Measurements from ENCODE around the gene ARSB.
"Not testable (repeated sequence)": the region's sequence is repeated elsewhere in the genome, so short reads cannot be mapped to it uniquely, and the experiment has no call there.

ARSB gene

DNA sequence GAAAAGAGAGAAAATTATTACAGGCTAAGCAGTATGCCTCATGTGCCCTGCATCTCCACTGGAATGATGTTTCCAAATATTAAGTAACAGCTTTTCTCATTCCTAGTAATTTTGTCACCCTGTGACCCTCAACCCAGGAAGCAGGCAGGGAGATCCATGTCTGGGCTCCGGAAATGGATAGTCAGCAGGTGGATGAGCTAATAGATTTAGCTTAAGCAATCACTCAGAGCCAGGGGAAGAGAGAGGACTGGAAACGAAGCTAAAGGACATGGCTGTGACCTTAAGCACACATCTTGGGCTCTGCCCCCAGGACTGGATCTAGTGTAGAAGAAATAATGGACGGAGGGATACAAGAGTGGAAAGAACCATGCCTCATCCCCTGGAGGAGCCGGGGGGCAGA, 89.5 kb downstream of the ARSB start:
- no peak for DNase-seq

DNA sequence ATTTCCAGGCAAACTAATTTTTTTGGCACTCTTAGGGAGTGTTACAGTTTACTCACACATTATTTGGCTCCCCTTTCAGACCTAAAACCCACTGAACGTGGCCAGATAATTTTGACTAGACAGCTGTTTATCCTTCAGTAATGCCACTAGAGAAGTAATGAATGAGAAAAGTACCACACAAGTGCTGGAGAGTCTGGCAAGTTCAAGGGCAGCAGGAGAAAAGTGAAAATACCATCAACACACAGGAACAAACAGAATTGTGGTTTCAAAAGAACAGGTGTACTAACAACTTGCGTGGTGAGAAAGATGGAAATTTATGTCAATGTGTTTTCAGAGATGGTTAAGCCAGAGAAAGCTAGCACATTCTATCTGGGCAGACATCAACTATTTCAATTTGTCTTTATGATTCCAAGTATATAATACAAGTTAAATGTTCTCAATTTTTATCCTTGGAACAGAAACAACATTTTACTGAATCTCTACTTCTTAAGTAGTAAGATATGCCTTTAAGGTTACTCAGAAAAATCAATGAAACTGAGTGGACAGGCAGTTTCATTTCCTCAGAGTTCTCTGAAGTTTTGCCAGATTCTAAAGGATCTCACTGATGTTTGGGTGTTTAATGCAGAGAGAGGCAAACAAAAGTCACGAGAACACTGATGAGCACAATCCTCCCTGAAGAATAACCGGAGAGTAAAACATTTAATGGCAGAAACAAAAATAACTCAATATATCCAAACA, 91.0 kb downstream of the ARSB start:
- no peak for DNase-seq

DNA sequence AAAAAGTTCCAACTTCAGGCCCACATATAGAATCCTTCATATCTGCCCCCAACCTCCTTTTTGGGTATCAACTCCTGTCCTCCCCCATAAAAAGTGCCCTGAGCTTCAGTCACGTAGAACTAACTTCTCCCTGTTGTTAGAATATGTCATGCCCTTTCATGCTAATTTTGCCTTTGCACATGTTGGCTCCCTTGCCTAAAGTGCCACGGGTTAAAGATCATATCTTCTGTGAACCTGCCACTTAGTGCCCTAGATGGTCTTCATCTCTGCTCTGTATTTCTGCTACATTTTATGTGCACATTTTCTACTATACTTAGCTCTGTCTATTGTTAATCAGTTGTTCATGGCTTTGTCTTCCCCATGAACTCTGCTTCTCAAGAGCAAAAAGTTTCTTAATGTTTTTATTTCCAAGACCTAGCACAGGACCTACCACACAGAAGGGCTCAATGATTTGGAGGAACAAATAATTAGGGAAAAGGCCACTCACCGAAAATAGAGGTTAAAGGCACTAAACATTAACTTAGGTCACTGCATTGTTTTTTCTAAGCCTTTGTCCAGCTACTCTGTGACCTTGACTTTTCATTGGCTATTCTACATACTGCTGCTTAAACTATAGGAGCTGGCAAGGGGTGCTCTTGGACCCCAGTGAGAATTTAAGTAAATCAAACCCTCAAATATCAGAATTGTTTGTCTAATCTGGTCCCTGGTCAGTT, 94.3 kb downstream of the ARSB start:
- DNase-seq: no peak

DNA sequence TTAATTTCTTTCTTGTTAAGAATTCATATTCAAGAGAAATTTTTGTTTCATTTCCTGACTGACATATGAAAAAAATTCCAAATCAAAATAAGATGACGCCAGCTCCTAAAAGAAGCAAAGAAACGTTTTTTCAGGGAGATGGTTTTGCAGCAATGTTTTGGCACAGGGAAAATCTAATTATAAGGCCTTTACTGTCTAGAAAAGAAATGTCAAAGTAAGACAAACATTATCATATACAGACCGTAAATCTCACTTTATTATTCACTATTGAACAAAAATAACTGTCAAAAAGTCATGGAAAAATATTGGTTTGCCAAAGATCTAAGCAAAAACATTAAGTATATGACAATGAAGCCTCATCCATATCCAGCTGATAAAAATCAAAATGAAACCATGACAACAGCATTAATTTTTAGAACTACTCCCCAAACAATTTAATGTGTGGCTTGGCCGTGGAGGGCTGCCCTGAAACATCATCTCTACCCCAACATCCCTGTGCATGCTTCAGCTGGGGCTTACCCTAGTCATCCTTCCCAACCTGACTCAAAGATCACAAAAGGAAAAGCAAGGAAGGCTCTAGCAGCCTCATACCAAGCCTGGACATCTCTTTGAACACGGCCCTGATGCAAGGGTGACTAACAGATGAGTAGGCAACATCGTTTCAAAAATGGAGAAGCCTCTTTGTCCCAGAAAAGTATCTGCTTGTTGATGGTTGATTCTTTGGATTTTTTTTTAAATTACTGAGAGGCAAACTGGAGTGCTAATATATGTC, 95.6 kb downstream of the ARSB start:
- no peak for DNase-seq

GRCh38 chr5:78888580-78889368, 96.3 kb downstream of the ARSB start:
- no peak for DNase-seq

GRCh38 chr5:78887384-78888118, 97.6 kb downstream of the ARSB start:
- DNase-seq: no peak

GRCh38 chr5:78886341-78887230, 98.5 kb downstream of the ARSB start:
- no peak for DNase-seq

GRCh38 chr5:78881884-78882283, 103.2 kb downstream of the ARSB start:
- DNase-seq: no peak

DNA sequence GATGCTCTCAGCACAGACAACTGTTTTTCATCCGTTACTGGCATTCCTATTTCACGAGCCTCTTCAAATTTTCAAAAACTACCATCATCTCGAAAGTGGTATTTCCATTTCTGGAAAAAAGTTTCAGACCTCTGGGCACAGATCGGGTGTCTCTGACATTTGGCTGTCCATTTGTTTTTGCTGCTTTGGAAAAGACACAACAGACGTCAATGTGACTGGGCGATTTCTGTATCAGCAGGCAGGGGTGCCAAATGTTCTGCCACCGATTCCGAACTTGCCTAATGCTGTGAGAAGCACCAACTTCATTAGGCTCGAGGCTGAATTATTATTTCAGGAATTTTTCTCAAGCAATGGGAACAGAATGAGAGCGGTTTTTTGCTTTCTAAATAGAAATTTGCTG, 105.6 kb downstream of the ARSB start:
- DNase-seq: no peak

DNA sequence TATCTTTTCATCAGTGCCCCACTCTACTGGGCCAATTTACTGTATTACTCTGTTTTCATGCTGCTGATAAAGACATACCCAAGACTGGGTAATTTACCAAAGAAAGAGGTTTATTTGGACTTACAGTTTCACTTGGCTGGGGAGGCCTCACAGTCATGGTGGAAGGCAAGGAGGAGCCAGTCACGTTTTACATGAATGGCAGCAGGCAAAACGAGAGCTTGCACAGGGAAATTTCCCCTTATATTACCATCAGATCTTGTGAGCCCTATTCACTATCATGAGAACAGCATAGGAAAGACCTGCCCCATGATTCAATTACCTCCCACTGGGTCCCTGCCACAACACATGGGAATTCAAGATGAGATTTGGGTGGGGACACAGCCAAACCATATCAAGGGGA, 119.0 kb downstream of the ARSB start:
- not testable (repeated sequence) for DNase-seq

DNA sequence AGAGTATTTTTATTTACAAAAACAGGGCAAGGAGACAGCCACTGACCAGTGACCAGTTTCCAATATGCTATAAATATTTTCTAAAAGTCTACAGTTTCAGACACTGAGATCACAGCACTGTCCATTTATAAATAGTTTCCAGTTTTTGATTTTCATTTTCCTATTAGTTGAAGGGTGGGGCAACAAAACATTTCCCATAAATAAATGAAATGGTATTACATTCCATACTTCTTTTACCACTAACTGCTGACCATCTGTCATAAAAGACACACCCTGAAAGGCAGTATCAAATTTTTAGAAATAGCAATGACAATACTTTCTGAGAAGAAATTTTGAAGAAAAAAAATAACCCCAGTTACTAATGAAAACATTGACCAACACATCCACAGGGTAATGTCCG, 126.7 kb downstream of the ARSB start:
- no peak for DNase-seq

- DNase-seq: no peak
Observed at GRCh38 chr5:78855026-78855425, 130.1 kb downstream of the ARSB start.

DNA sequence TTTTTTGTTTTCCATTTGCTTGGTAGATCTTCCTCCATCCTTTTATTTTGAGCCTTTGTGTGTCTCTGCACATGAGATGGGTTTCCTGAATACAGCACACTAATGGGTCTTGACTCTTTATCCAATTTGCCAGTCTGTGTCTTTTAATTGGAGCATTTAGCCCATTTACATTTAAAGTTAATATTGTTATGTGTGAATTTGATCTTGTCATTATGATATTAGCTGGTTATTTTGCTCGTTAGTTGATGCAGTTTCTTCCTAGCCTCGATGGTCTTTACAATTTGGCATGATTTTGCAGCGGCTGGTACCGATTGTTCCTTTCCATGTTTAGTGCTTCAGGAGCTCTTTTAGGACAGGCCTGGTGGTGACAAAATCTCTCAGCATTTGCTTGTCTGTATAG, 133.2 kb downstream of the ARSB start:
- not testable (repeated sequence) for DNase-seq

DNA sequence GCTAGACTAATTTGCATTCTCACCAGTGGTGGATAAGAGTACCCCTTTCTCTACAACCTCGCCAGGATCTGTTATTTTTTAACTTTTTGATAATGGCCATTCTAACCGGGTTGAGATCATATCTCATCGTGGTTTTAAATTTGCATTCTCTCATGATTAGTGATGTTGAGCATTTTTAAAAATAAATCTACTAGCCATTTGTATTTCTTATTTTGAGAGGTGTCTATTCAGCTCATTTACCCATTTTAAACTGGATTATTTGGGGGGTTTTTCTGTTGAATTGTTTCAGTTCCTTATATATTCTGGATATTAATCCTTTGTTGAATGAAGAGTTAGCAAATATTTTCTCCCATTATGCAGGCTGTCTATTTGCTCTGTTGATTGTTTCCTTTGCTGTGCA, 139.6 kb downstream of the ARSB start:
- DNase-seq: no peak

DNA sequence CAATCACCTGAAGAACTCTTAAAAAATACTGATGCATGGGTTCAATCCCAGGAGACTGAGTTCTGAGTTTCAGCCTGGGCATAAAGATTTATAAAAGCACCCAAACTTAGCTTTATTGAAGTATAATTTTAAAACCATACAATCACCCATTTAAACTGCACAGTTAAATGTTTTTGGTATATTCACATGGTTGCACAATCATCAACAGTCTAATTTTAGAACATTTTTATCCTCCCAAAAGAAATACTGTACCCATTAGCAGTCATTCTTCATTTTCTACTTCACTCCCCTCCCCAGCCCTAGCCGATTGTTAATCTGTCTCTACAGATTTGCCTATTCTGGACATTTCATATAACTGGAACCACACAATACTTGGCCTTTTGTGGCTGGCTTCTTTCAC, 141.7 kb downstream of the ARSB start:
- DNase-seq: no peak

GRCh38 chr5:78841767-78842166, 143.3 kb downstream of the ARSB start:
- no peak for DNase-seq

- DNase-seq: no peak
Observed at GRCh38 chr5:78838753-78839152, 146.4 kb downstream of the ARSB start.

DNA sequence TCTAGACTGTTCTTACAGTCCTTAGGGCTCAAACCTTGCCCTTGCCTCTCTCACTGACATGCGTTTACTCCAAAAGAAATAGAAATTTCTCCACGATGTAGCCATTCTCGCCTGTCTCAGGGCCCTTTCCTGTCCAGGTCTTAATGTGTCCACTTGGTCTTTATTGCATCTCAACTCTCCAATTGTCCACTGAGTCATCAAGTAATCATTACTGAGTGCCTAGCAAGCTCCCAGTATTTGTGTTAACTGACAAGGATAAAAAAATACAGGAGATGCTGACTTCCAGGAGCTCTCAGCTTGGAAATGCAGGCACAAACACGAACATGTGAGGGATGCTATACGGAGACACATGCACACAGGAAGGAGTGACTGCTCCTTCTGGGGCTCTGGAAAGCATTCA, 147.3 kb downstream of the ARSB start:
- DNase-seq: no peak

GRCh38 chr5:78835176-78835575, 149.9 kb downstream of the ARSB start:
- no peak for DNase-seq

DNA sequence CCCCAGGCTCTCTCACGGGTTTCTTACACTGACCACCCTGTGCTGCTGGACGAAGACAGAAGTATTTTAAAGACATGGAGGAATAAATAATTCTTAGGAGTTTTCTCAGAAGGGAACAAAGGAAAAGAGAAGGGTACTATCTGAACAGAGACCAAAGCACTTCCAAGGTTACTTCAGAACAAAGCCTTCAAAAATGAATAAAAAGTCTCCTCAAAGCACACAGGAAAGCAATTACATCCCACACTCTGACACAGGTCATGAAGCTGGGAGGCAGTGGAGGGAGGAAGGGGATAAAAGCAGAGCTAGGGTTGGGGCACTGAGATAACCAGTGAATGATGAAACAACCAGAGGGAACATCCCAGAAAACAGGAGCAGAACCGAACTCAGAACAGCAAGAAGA, 151.8 kb downstream of the ARSB start:
- no peak for DNase-seq

GRCh38 chr5:78830528-78831046, 154.5 kb downstream of the ARSB start:
- DNase-seq: no peak
